ENCODE results near the gene ACTR2.

GRCh38 chr2:65292106-65292400 lies 64.4 kb downstream of the ACTR2 start:
- TF ChIP-seq, protein P1, sequence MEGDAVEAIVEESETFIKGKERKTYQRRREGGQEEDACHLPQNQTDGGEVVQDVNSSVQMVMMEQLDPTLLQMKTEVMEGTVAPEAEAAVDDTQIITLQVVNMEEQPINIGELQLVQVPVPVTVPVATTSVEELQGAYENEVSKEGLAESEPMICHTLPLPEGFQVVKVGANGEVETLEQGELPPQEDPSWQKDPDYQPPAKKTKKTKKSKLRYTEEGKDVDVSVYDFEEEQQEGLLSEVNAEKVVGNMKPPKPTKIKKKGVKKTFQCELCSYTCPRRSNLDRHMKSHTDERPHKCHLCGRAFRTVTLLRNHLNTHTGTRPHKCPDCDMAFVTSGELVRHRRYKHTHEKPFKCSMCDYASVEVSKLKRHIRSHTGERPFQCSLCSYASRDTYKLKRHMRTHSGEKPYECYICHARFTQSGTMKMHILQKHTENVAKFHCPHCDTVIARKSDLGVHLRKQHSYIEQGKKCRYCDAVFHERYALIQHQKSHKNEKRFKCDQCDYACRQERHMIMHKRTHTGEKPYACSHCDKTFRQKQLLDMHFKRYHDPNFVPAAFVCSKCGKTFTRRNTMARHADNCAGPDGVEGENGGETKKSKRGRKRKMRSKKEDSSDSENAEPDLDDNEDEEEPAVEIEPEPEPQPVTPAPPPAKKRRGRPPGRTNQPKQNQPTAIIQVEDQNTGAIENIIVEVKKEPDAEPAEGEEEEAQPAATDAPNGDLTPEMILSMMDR (IDR thresholded peaks at IDR 0.05; ENCODE audit: insufficient read depth, low read length) = no peak
- TF ChIP-seq, protein P2, sequence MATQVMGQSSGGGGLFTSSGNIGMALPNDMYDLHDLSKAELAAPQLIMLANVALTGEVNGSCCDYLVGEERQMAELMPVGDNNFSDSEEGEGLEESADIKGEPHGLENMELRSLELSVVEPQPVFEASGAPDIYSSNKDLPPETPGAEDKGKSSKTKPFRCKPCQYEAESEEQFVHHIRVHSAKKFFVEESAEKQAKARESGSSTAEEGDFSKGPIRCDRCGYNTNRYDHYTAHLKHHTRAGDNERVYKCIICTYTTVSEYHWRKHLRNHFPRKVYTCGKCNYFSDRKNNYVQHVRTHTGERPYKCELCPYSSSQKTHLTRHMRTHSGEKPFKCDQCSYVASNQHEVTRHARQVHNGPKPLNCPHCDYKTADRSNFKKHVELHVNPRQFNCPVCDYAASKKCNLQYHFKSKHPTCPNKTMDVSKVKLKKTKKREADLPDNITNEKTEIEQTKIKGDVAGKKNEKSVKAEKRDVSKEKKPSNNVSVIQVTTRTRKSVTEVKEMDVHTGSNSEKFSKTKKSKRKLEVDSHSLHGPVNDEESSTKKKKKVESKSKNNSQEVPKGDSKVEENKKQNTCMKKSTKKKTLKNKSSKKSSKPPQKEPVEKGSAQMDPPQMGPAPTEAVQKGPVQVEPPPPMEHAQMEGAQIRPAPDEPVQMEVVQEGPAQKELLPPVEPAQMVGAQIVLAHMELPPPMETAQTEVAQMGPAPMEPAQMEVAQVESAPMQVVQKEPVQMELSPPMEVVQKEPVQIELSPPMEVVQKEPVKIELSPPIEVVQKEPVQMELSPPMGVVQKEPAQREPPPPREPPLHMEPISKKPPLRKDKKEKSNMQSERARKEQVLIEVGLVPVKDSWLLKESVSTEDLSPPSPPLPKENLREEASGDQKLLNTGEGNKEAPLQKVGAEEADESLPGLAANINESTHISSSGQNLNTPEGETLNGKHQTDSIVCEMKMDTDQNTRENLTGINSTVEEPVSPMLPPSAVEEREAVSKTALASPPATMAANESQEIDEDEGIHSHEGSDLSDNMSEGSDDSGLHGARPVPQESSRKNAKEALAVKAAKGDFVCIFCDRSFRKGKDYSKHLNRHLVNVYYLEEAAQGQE (IDR thresholded peaks at IDR 0.05; ENCODE audit: insufficient replicate concordance, low read depth) = no peak
- TF ChIP-seq POLR2AphosphoS5 (IDR thresholded peaks at IDR 0.05; ENCODE audit: low read depth) = no peak
